GM12878 (cell line): ENCODE measurements around the gene GSTCD. TPM values are rescaled to one million over a fixed set of nuclear protein-coding genes. Genes with fewer than 3 reads are reported as not detected.

Source experiments
- ATAC-seq: fragments of 200-7000 bp; cut with Tn5 transposase; 3 replicates; pipeline ENCODE4 v1.9.1; 2020; ENCODE audit warnings: mild to moderate bottlenecking, moderate library complexity
- BruUV-seq: library from RNA; stranded (reverse); fragments of 400-500 nt; replicated peaks from 2 replicates; lab custom pipeline; 2021; lab: Mats Ljungman, UMichigan
- CTCF ChIA-PET: fragments of 300-600 bp; sonication (Branson Sonifier 250); formaldehyde crosslinking; extraction: SDS; loops from one replicate; lab custom pipeline; 2021; ENCODE audit warnings: inconsistent platforms; lab: Yijun Ruan, JAX
- POLR2A ChIA-PET: fragments of 350-600 bp; formaldehyde crosslinking; extraction: SDS; loops from one replicate; lab custom pipeline; 2021; ENCODE audit warnings: inconsistent platforms; lab: Charles Lee
- RAD21 ChIA-PET: fragments of 300-600 bp; sonication (Branson Sonifier 250); formaldehyde crosslinking; loops from one replicate; lab custom pipeline; 2023; ENCODE audit warnings: antibody characterized with exemption; ENCODE audit not compliant: unreplicated experiment; lab: Charles Lee
- SMC1A ChIA-PET: fragments of 300-600 bp; sonication (Branson Sonifier 250); formaldehyde crosslinking; loops from one replicate; lab custom pipeline; 2023; ENCODE audit not compliant: unreplicated experiment, uncharacterized antibody; lab: Charles Lee
- DNase-seq: peaks from one replicate; pipeline ENCODE4 v3.0.0-alpha.2; 2011; ENCODE audit warnings: low read depth, low spot score
- FAIRE-seq: peaks from 3 replicates; lab custom pipeline; 2011; peaks lifted over from hg19 to GRCh38; lab: Jason Lieb, UNC
- H2AFZ ChIP-seq: 2 replicates; pipeline ENCODE4 v1.6.0; 2011; ENCODE audit warnings: low read depth, low read length, control low read depth; ENCODE audit not compliant: control insufficient read depth
- H3K27ac ChIP-seq: 2 replicates; pipeline ENCODE4 v1.5.1; 2011; ENCODE audit warnings: control low read depth; ENCODE audit not compliant: control insufficient read depth, insufficient read depth
- H3K27me3 ChIP-seq, 2 experiments: replicated peaks in 1 of 2; 2 replicates each; pipeline versions ENCODE4 v1.6.0 to v1.6.1; 2011; ENCODE audit warnings: low read length in 1 of 2; ENCODE audit not compliant: control insufficient read depth in 2 of 2, insufficient read depth in 2 of 2
- H3K36me3 ChIP-seq, 2 experiments: 2 replicates each; pipeline ENCODE4 v1.5.1; 2011; ENCODE audit warnings: low read length in 1 of 2; ENCODE audit not compliant: control insufficient read depth in 2 of 2, insufficient read depth in 2 of 2
- H3K4me1 ChIP-seq: 2 replicates; pipeline ENCODE4 v1.6.1; 2011; ENCODE audit warnings: mild to moderate bottlenecking, low read length, moderate library complexity, mixed read lengths; ENCODE audit not compliant: control insufficient read depth, insufficient read depth
- H3K4me2 ChIP-seq: 2 replicates; pipeline ENCODE4 v1.6.0; 2011; ENCODE audit warnings: control low read depth; ENCODE audit not compliant: control insufficient read depth, insufficient read depth
- H3K4me3 ChIP-seq: fragments of 200-600 bp; sonication (generic); 2 replicates; pipeline ENCODE4 v1.5.1; 2016
- H3K79me2 ChIP-seq: 2 replicates; pipeline ENCODE4 v1.6.0; 2011; ENCODE audit warnings: low read length; ENCODE audit not compliant: control insufficient read depth, insufficient read depth
- H3K9ac ChIP-seq: 2 replicates; pipeline ENCODE4 v1.8.0; 2011; ENCODE audit warnings: low read length, control low read depth, mixed read lengths; ENCODE audit not compliant: control insufficient read depth, insufficient read depth
- H3K9me3 ChIP-seq: replicated peaks from 3 replicates; pipeline ENCODE4 v1.5.1; 2011; ENCODE audit warnings: mild to moderate bottlenecking, low read length; ENCODE audit not compliant: control insufficient read depth, insufficient read depth
- H4K20me1 ChIP-seq: 2 replicates; pipeline ENCODE4 v1.6.0; 2011; ENCODE audit not compliant: control insufficient read depth, insufficient read depth
- KAT2A ChIP-seq: conservative IDR thresholded peaks from 2 replicates; pipeline ENCODE4 v1.6.1; 2011; ENCODE audit warnings: low read depth, low read length; ENCODE audit not compliant: control insufficient read depth
- KDM1A ChIP-seq: fragments of 200-600 bp; sonication (generic); IDR thresholded peaks from 2 replicates; pipeline ENCODE4 v1.6.1; 2016; ENCODE audit warnings: borderline replicate concordance
- NBN ChIP-seq: fragments of 450-650 bp; IDR thresholded peaks from 2 replicates; pipeline ENCODE4 v1.6.1; 2016
- PAX5 ChIP-seq: IDR thresholded peaks from 2 replicates; pipeline ENCODE4 v1.6.1; 2011; ENCODE audit warnings: low read depth, low read length, borderline replicate concordance
- ZSCAN29 ChIP-seq: fragments of 450-650 bp; IDR thresholded peaks from 2 replicates; pipeline ENCODE4 v1.6.1; 2017; ENCODE audit warnings: mild to moderate bottlenecking, moderate library complexity
- WGBS: methylation state at CpG from one replicate; pipeline ENCODE4 v1.1.6; 2016; ENCODE audit warnings: low lambda C conversion rate; ENCODE audit not compliant: insufficient replicate concordance, insufficient coverage; ENCODE audit errors: missing lambda C conversion rate; 5-methylcytosine and 5-hydroxymethylcytosine counted together
- in situ Hi-C: fragments of 300-500 bp; cut with MboI; formaldehyde crosslinking; loops from 9 replicates; pipeline ENCODE4 v1.14.3; 2018; ENCODE audit warnings: mixed read lengths
- intact Hi-C: fragments of 100-400 bp; cut with micrococcal nuclease; formaldehyde crosslinking; loops from one replicate; pipeline ENCODE4 v1.14.2; 2022; ENCODE audit not compliant: unreplicated experiment
- polyA plus RNA-seq, 11 experiments: library from polyadenylated mRNA; depleted of rRNA in 4 of 11; unstranded in 6 of 11; stranded (reverse) in 5 of 11; fragments of >200 nt; fragmentation: Nextera tagmentation in 4 of 11; fragmentation: Illumina TruSeq in 1 of 11; extraction: Ambion mirVana in 4 of 11; extraction: Trizol in 1 of 11; gene quantifications; 1 replicate in 1 of 11; 2 replicates in 10 of 11; pipeline versions ENCODE4 v1.2.1 to v1.2.3, GENCODE V29; 2011 to 2016; ENCODE audit warnings: inconsistent platforms in 2 of 11, missing spikeins in 2 of 11, low read depth in 1 of 11
- total RNA-seq, 4 experiments: library from RNA; depleted of rRNA in 3 of 4; stranded (reverse); fragments of >200 nt in 3 of 4; fragmentation: Illumina TruSeq in 1 of 4; extraction: Trizol in 1 of 4; gene quantifications; 2 replicates each; pipeline versions ENCODE4 v1.2.1 to v1.2.3, GENCODE V29; 2013 to 2021
- TF ChIP-seq, protein P1 (sequence below): fragments of 450-650 bp; conservative IDR thresholded peaks from 2 replicates; pipeline ENCODE4 v1.6.1; 2017; ENCODE audit warnings: mild to moderate bottlenecking, moderate library complexity

Gene GSTCD
- total and polyA plus RNA-seq, 10 of the 15 experiments (the other 5 are each of a cell fraction or from before 2014, with no cell fraction given), result 4.3 to 28.4 (median 14.1) TPM

DNA sequence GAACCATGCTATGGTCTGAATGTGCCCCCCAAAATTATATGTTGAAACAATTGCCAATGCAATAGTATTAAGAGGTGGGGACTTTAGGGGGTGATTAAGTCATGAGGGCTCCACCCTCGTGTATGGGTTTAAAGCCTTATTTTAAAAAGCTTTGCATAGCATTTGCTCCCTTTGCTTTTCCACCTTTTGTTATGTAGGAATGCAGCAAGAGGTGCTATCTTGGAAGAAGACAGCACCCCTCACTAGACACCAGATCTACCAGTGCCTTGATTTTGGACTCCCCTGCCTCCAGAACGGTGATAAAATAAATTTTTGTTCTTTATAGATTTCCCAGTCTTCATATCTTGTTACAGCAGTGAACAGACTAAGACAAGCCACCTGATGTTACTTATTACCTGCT is 163.4 kb downstream of the GSTCD start:
- Histone ChIP-seq H3K79me2 (no peaks in the 10 kb centered on the region), H3K27ac (no peak overlapping the region), H3K9me3 (no peaks in the 10 kb centered on the region), H3K4me2 (no peak overlapping the region), H3K4me3 (no peak overlapping the region), H3K9ac (no peak overlapping the region), H4K20me1 (no peaks in the 10 kb centered on the region), H2AFZ (no peak overlapping the region), H3K4me1 (no peaks in the 10 kb centered on the region), H3K36me3 (no peaks in the 10 kb centered on the region), H3K27me3 (no peaks in the 10 kb centered on the region)
- no peak for TF ChIP-seq PAX5
- TF ChIP-seq ZSCAN29, result no peak
- in situ Hi-C loops (no loop called here), intact Hi-C loops (no loop called here)
- SMC1A ChIA-PET, result no interaction called here
- no TSS peak for BruUV-seq
- DNase-seq, result no peak
- ATAC-seq, result no peak
- RAD21 ChIA-PET, result interaction anchor here (0.5 kb wide), 1 partner anchor 1857 kb away, joined by 4 read pairs; no protein-coding TSS in a partner anchor
- POLR2A ChIA-PET, result no interaction called here
- FAIRE-seq, result no peak
- CTCF ChIA-PET, result no interaction called here
- 25% methylated on average over 2 of the region's 2 CpGs for WGBS

DNA sequence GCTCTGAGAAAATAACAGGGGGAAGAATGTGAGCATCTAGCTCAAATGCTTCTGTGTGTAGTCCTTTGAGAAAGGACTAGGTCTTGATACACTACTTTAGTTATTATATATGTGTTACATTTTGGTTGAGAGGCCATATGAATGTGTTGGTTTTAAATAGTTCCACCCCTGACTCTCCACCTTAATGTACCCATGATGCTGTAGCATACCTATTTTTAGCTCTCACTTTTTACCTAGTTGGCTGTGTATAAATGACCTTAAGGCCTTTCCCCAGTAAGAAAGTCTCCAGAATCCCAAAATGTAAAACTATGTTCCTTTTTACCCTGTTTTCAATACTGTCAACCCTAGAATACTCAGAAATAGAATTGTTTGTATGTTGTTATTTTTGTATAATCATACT is 166.6 kb downstream of the GSTCD start:
- H2AFZ ChIP-seq, result no peak overlapping the region
- no peaks in the 10 kb centered on the region for H3K36me3 ChIP-seq
- H3K9ac ChIP-seq, result no peak overlapping the region
- no peak for DNase-seq
- no peaks in the 10 kb centered on the region for H4K20me1 ChIP-seq
- RAD21 ChIA-PET, result interaction anchor here (0.8 kb wide), 1 partner anchor 17 kb away, joined by 3 read pairs; no protein-coding TSS in a partner anchor
- no peak overlapping the region for H3K4me3 ChIP-seq
- in situ Hi-C loops (no loop called here), intact Hi-C loops (no loop called here)
- no TSS peak for BruUV-seq
- FAIRE-seq, result no peak
- no peaks in the 10 kb centered on the region for H3K79me2 ChIP-seq
- H3K27ac ChIP-seq, result no peak overlapping the region
- TF ChIP-seq NBN (no peak), KDM1A (no peak), KAT2A (no peak)
- TF ChIP-seq, protein P1, sequence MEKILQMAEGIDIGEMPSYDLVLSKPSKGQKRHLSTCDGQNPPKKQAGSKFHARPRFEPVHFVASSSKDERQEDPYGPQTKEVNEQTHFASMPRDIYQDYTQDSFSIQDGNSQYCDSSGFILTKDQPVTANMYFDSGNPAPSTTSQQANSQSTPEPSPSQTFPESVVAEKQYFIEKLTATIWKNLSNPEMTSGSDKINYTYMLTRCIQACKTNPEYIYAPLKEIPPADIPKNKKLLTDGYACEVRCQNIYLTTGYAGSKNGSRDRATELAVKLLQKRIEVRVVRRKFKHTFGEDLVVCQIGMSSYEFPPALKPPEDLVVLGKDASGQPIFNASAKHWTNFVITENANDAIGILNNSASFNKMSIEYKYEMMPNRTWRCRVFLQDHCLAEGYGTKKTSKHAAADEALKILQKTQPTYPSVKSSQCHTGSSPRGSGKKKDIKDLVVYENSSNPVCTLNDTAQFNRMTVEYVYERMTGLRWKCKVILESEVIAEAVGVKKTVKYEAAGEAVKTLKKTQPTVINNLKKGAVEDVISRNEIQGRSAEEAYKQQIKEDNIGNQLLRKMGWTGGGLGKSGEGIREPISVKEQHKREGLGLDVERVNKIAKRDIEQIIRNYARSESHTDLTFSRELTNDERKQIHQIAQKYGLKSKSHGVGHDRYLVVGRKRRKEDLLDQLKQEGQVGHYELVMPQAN, result no peak
- H3K4me2 ChIP-seq, result no peak overlapping the region
- POLR2A ChIA-PET, result interaction anchor here (0.6 kb wide), 1 partner anchor 12 kb away, joined by 3 read pairs; no protein-coding TSS in a partner anchor
- CTCF ChIA-PET, result interaction anchor here (0.6 kb wide), 1 partner anchor 354 kb away, joined by 3 read pairs; no protein-coding TSS in a partner anchor
- H3K4me1 ChIP-seq, result no peaks in the 10 kb centered on the region
- no peaks in the 10 kb centered on the region for H3K27me3 ChIP-seq
- no peak for ATAC-seq
- H3K9me3 ChIP-seq, result no peaks in the 10 kb centered on the region
- SMC1A ChIA-PET, result interaction anchor here (1.1 to 1.4 kb wide), 2 partner anchors 14 to 24 kb away, joined by 3 to 7 read pairs; no protein-coding TSS in a partner anchor
